OCI-LY7 (cell line): ENCODE data around the gene CMSS1.

Source experiments
- CTCF ChIP-seq: fragments of 200-600 bp; sonication (generic); conservative IDR thresholded peaks from 2 replicates; pipeline ENCODE4 v1.5.1; 2014; ENCODE audit warnings: mild to moderate bottlenecking, antibody characterized with exemption, low read length, moderate library complexity, mixed read lengths
- EZH2phosphoT487 ChIP-seq: fragments of 200-600 bp; sonication (generic); IDR thresholded peaks from 2 replicates; pipeline ENCODE4 v1.6.1; 2018; ENCODE audit warnings: low read depth, borderline replicate concordance, mild to moderate bottlenecking, mixed run types, antibody characterized with exemption, low read length, moderate library complexity, mixed read lengths

- TF ChIP-seq CTCF = no peak
- TF ChIP-seq EZH2phosphoT487 = no peak
Observed at GRCh38 chr3:99850608-99851007, 32.9 kb downstream of the CMSS1 start.
